ENCODE data around the gene APP.

APP gene

GRCh38 chr21:25895565-25896205 is 274.9 kb downstream of the APP start:
- peak; percentile 46 for DNase-seq

GRCh38 chr21:25893191-25893590 is 277.4 kb downstream of the APP start:
- no peak for DNase-seq

- no peak for DNase-seq
Measured at GRCh38 chr21:25891596-25891995, 279.0 kb downstream of the APP start.

- no peak for DNase-seq
Measured at GRCh38 chr21:25890001-25890400, 280.6 kb downstream of the APP start.

- DNase-seq, result no peak
Measured at GRCh38 chr21:25888711-25889110, 281.9 kb downstream of the APP start.

GRCh38 chr21:25887646-25888306 is 282.8 kb downstream of the APP start:
- no peak for DNase-seq

- no peak for DNase-seq
Measured at GRCh38 chr21:25887166-25887565, 283.4 kb downstream of the APP start.

GRCh38 chr21:25885880-25886279 is 284.7 kb downstream of the APP start:
- DNase-seq, result no peak

- no peak for DNase-seq
Measured at GRCh38 chr21:25885405-25885804, 285.2 kb downstream of the APP start.

GRCh38 chr21:25884311-25884710 is 286.3 kb downstream of the APP start:
- no peak for DNase-seq

- DNase-seq, result peak; percentile 61
Measured at GRCh38 chr21:25881524-25882376, 288.8 kb downstream of the APP start.

- DNase-seq, result no peak
Measured at GRCh38 chr21:25879203-25879602, 291.4 kb downstream of the APP start.

GRCh38 chr21:25878344-25878743 is 292.2 kb downstream of the APP start:
- peak; percentile 30 for DNase-seq

- DNase-seq, result no peak
Measured at GRCh38 chr21:25872271-25872670, 298.3 kb downstream of the APP start.

GRCh38 chr21:25871566-25871965 is 299.0 kb downstream of the APP start:
- no peak for DNase-seq

GRCh38 chr21:25870084-25870483 is 300.5 kb downstream of the APP start:
- no peak for DNase-seq

- no peak for DNase-seq
Measured at GRCh38 chr21:25867061-25867460, 303.5 kb downstream of the APP start.

- no peak for DNase-seq
Measured at GRCh38 chr21:25863747-25864146, 306.8 kb downstream of the APP start.

- DNase-seq, result no peak
Measured at GRCh38 chr21:25863031-25863430, 307.5 kb downstream of the APP start.

GRCh38 chr21:25862596-25862995 is 308.0 kb downstream of the APP start:
- peak; percentile 30 for DNase-seq

- no peak for DNase-seq
Measured at GRCh38 chr21:25862112-25862511, 308.5 kb downstream of the APP start.

- no peak for DNase-seq
Measured at GRCh38 chr21:25859235-25859929, 311.2 kb downstream of the APP start.

- no peak for DNase-seq
Measured at GRCh38 chr21:25858325-25858724, 312.2 kb downstream of the APP start.

Data from EL (cell line).